HepG2 (cell line): ENCODE results near the gene ZCCHC10. TPM values are rescaled to one million over a fixed set of nuclear protein-coding genes. Genes with fewer than 3 reads are reported as not detected.

Source experiments
- HOXA3 ChIP-seq: sonication (generic); formaldehyde crosslinking; IDR thresholded peaks from 2 replicates; pipeline ENCODE4 v1.5.0; 2020; ENCODE audit warnings: missing genetic modification reagents
- POLR2A ChIP-seq, 2 experiments: IDR thresholded peaks; 2 replicates each; pipeline ENCODE4 v1.6.1; 2011; ENCODE audit warnings: low read depth in 2 of 2, low read length in 2 of 2, mild to moderate bottlenecking in 1 of 2, moderate library complexity in 1 of 2; ENCODE audit not compliant: insufficient read depth in 1 of 2
- ZNF501 ChIP-seq: sonication (generic); formaldehyde crosslinking; IDR thresholded peaks from 2 replicates; pipeline ENCODE4 v1.5.1; 2020; ENCODE audit warnings: mild to moderate bottlenecking, moderate library complexity, missing genetic modification reagents
- ZNF792 ChIP-seq: IDR thresholded peaks from 2 replicates; pipeline ENCODE4 v1.6.1; 2016
- polyA plus RNA-seq, 8 experiments: library from polyadenylated mRNA; depleted of rRNA in 3 of 8; stranded (reverse) in 7 of 8; unstranded in 1 of 8; fragments of >200 nt; fragmentation: Illumina TruSeq in 4 of 8; extraction: Trizol in 4 of 8; gene quantifications; 2 replicates each; pipeline versions ENCODE4 v1.2.1 to v1.2.3, GENCODE V29; 2011 to 2016; ENCODE audit warnings: low read depth in 4 of 8, missing spikeins in 1 of 8, mixed read lengths in 1 of 8; ENCODE audit not compliant: insufficient read depth in 1 of 8
- total RNA-seq, 5 experiments: library from RNA; depleted of rRNA; stranded (reverse); fragments of >200 nt; fragmentation: Illumina TruSeq; extraction: Trizol; gene quantifications; 2 replicates each; pipeline ENCODE4 v1.2.3, GENCODE V29; 2016; ENCODE audit warnings: low read depth in 1 of 5
- TF ChIP-seq, protein P1 (sequence below): sonication (generic); formaldehyde crosslinking; IDR thresholded peaks from 2 replicates; pipeline ENCODE4 v1.5.0; 2020; ENCODE audit warnings: mild to moderate bottlenecking, missing genetic modification reagents, borderline replicate concordance
- TF ChIP-seq, protein P2 (sequence below): sonication (generic); formaldehyde crosslinking; IDR thresholded peaks from 2 replicates; pipeline ENCODE4 v1.4.0; 2020; ENCODE audit warnings: mild to moderate bottlenecking, low read depth, missing genetic modification reagents
- TF ChIP-seq, protein P3 (sequence below): IDR thresholded peaks from 2 replicates; pipeline ENCODE4 v1.6.1; 2016; ENCODE audit warnings: low read depth, control low read depth
- TF ChIP-seq, protein P4 (sequence below): sonication (generic); formaldehyde crosslinking; IDR thresholded peaks from 2 replicates; pipeline ENCODE4 v1.5.1; 2020; ENCODE audit warnings: missing genetic modification reagents, mild to moderate bottlenecking, borderline replicate concordance
- TF ChIP-seq, protein P5 (sequence below): sonication (generic); formaldehyde crosslinking; IDR thresholded peaks from 2 replicates; pipeline ENCODE4 v1.8.0; 2022; ENCODE audit warnings: mild to moderate bottlenecking, missing genetic modification reagents, borderline replicate concordance

The ZCCHC10 gene
- total and polyA plus RNA-seq, 2 of the 13 experiments (the other 11 are each of a cell fraction or from before 2014, with no cell fraction given) = 40.7 to 48.2 TPM

DNA sequence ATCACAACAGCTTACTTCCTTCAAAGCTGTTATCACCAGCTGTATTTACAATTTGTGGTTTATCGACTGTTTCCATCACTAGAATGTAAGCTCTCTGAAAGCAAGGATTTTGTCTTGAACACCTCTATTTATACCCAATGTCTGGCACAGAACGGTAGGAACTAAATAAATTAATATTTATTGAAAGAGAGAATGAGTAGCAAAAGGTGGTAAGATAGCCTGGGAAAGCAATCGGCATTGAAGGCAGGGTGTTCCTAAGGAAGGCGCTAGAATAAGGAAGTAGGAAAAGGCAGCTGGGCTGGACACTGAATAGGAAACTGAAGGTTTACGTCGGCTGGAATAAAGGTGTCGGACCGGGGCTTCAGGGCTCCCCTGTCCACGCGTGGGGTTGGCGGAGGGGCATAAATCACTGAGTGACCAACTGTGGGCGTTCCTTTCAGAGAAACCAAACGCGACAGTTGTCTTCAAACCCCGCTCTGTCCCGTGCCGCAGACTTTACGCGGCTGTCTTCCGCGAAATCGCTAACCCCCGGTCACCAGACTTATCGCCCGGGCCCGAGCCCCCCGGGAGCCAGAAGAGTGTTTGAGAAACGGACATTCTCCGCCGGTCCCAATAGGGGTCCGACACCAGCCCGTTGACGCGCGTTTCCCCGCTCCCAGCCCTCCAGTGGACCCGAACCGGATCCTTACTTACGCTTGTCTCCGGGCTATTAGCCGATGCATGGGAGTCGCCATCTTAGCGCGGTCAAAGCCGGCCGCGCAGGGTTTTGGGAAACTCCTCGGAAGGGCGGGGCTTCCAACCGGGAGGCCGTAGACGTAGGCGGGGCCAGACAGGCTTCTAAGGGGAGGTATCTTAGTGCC is at the start of gene ZCCHC10 (continued):
- TF ChIP-seq, protein P1, sequence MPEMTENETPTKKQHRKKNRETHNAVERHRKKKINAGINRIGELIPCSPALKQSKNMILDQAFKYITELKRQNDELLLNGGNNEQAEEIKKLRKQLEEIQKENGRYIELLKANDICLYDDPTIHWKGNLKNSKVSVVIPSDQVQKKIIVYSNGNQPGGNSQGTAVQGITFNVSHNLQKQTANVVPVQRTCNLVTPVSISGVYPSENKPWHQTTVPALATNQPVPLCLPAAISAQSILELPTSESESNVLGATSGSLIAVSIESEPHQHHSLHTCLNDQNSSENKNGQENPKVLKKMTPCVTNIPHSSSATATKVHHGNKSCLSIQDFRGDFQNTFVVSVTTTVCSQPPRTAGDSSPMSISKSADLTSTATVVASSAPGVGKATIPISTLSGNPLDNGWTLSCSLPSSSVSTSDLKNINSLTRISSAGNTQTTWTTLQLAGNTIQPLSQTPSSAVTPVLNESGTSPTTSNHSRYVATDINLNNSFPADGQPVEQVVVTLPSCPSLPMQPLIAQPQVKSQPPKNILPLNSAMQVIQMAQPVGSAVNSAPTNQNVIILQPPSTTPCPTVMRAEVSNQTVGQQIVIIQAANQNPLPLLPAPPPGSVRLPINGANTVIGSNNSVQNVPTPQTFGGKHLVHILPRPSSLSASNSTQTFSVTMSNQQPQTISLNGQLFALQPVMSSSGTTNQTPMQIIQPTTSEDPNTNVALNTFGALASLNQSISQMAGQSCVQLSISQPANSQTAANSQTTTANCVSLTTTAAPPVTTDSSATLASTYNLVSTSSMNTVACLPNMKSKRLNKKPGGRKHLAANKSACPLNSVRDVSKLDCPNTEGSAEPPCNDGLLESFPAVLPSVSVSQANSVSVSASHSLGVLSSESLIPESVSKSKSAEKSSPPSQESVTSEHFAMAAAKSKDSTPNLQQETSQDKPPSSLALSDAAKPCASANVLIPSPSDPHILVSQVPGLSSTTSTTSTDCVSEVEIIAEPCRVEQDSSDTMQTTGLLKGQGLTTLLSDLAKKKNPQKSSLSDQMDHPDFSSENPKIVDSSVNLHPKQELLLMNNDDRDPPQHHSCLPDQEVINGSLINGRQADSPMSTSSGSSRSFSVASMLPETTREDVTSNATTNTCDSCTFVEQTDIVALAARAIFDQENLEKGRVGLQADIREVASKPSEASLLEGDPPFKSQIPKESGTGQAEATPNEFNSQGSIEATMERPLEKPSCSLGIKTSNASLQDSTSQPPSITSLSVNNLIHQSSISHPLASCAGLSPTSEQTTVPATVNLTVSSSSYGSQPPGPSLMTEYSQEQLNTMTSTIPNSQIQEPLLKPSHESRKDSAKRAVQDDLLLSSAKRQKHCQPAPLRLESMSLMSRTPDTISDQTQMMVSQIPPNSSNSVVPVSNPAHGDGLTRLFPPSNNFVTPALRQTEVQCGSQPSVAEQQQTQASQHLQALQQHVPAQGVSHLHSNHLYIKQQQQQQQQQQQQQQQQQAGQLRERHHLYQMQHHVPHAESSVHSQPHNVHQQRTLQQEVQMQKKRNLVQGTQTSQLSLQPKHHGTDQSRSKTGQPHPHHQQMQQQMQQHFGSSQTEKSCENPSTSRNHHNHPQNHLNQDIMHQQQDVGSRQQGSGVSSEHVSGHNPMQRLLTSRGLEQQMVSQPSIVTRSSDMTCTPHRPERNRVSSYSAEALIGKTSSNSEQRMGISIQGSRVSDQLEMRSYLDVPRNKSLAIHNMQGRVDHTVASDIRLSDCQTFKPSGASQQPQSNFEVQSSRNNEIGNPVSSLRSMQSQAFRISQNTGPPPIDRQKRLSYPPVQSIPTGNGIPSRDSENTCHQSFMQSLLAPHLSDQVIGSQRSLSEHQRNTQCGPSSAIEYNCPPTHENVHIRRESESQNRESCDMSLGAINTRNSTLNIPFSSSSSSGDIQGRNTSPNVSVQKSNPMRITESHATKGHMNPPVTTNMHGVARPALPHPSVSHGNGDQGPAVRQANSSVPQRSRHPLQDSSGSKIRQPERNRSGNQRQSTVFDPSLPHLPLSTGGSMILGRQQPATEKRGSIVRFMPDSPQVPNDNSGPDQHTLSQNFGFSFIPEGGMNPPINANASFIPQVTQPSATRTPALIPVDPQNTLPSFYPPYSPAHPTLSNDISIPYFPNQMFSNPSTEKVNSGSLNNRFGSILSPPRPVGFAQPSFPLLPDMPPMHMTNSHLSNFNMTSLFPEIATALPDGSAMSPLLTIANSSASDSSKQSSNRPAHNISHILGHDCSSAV = 0 out of 2 replicates have a peak, but pooled peaks have one; percentile 40
- TF ChIP-seq, protein P2, sequence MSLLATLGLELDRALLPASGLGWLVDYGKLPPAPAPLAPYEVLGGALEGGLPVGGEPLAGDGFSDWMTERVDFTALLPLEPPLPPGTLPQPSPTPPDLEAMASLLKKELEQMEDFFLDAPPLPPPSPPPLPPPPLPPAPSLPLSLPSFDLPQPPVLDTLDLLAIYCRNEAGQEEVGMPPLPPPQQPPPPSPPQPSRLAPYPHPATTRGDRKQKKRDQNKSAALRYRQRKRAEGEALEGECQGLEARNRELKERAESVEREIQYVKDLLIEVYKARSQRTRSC (CRISPR knock-in tag) = no peak
- TF ChIP-seq, protein P3, sequence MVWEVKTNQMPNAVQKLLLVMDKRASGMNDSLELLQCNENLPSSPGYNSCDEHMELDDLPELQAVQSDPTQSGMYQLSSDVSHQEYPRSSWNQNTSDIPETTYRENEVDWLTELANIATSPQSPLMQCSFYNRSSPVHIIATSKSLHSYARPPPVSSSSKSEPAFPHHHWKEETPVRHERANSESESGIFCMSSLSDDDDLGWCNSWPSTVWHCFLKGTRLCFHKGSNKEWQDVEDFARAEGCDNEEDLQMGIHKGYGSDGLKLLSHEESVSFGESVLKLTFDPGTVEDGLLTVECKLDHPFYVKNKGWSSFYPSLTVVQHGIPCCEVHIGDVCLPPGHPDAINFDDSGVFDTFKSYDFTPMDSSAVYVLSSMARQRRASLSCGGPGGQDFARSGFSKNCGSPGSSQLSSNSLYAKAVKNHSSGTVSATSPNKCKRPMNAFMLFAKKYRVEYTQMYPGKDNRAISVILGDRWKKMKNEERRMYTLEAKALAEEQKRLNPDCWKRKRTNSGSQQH (CRISPR knock-in tag) = no peak
- TF ChIP-seq, protein P4, sequence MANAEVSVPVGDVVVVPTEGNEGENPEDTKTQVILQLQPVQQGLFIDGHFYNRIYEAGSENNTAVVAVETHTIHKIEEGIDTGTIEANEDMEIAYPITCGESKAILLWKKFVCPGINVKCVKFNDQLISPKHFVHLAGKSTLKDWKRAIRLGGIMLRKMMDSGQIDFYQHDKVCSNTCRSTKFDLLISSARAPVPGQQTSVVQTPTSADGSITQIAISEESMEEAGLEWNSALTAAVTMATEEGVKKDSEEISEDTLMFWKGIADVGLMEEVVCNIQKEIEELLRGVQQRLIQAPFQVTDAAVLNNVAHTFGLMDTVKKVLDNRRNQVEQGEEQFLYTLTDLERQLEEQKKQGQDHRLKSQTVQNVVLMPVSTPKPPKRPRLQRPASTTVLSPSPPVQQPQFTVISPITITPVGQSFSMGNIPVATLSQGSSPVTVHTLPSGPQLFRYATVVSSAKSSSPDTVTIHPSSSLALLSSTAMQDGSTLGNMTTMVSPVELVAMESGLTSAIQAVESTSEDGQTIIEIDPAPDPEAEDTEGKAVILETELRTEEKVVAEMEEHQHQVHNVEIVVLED (CRISPR knock-in tag) = no peak
- peak; percentile 70 to 80 for TF ChIP-seq POLR2A (IDR thresholded peaks at IDR 0.05; ENCODE audit: insufficient read depth in 1 of 2, low read depth in 2 of 2, low read length in 2 of 2)
- peak; percentile 57; the same call in 1 of the 2 replicates for TF ChIP-seq HOXA3 (CRISPR knock-in tag)
- TF ChIP-seq, protein P5, sequence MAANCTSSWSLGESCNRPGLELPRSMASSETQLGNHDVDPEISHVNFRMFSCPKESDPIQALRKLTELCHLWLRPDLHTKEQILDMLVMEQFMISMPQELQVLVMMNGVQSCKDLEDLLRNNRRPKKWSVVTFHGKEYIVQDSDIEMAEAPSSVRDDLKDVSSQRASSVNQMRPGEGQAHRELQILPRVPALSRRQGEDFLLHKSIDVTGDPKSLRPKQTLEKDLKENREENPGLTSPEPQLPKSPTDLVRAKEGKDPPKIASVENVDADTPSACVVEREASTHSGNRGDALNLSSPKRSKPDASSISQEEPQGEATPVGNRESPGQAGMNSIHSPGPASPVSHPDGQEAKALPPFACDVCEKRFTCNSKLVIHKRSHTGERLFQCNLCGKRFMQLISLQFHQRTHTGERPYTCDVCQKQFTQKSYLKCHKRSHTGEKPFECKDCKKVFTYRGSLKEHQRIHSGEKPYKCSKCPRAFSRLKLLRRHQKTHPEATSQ = peak; percentile 64; the same call in 1 of the 2 replicates
- TF ChIP-seq ZNF501 = peak; percentile 77
- TF ChIP-seq ZNF792 (CRISPR knock-in tag) = no peak
